Measurements from ENCODE around the gene LRTM2.

DNA sequence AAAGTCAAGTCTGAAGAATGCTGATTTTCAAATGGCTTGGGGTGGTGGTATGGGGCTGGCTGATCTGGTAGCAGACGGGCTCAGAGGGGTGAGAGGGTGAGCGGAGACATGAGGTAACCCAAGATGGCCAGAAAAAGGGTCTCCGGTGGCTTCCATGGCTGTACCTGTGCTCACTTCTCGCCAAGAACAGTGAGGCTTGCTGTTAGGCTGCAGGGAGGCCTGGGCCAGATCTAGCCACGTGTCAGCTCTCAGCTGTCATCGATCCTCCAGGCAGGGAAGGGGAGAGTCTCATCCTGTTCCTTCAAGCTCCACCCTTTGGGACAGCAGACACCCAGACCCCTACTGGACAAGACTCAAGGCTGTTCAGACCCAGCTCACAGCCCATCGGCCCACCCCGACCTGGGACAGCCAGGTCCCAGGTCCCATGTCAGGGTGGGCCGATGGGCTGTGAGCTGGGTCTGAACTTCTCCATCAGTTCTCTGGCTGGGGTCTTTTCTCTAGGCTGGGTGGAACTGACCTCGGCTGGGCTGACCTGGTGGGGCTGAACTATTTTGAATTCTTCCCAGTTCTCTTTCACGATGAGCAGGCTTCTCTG, 9.0 kb downstream of the LRTM2 start:
- no peak for TF ChIP-seq POLR2AphosphoS5 (IDR thresholded peaks at IDR 0.05)
- TF ChIP-seq, protein P1, sequence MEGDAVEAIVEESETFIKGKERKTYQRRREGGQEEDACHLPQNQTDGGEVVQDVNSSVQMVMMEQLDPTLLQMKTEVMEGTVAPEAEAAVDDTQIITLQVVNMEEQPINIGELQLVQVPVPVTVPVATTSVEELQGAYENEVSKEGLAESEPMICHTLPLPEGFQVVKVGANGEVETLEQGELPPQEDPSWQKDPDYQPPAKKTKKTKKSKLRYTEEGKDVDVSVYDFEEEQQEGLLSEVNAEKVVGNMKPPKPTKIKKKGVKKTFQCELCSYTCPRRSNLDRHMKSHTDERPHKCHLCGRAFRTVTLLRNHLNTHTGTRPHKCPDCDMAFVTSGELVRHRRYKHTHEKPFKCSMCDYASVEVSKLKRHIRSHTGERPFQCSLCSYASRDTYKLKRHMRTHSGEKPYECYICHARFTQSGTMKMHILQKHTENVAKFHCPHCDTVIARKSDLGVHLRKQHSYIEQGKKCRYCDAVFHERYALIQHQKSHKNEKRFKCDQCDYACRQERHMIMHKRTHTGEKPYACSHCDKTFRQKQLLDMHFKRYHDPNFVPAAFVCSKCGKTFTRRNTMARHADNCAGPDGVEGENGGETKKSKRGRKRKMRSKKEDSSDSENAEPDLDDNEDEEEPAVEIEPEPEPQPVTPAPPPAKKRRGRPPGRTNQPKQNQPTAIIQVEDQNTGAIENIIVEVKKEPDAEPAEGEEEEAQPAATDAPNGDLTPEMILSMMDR (IDR thresholded peaks at IDR 0.05) = no peak

Data from gastroesophageal sphincter (tissue), 3 donors.